Right lung (tissue), 5 donors: Measurements from ENCODE around the gene RAB7B. TPM values are rescaled to one million over a fixed set of nuclear protein-coding genes. Genes with fewer than 3 reads are reported as not detected.

ENCODE experiments used
- DNase-seq, 2 donors: peaks; one replicate each; pipeline ENCODE4 v3.0.0-alpha.2; 2013
- polyA plus RNA-seq, 5 donors: library from polyadenylated mRNA; unstranded; fragments of 120-200 nt; gene quantifications; one replicate each; pipeline versions ENCODE4 v1.2.1 to v1.2.3, GENCODE V29; 2013; ENCODE audit warnings: inconsistent platforms in 1 of 5, low replicate concordance in 1 of 5; ENCODE audit not compliant: insufficient read length in 5 of 5, insufficient read depth in 1 of 5

The RAB7B gene
- polyA plus RNA-seq, 5 donors: 2.8 to 4.9 (median 3.7) TPM

DNA sequence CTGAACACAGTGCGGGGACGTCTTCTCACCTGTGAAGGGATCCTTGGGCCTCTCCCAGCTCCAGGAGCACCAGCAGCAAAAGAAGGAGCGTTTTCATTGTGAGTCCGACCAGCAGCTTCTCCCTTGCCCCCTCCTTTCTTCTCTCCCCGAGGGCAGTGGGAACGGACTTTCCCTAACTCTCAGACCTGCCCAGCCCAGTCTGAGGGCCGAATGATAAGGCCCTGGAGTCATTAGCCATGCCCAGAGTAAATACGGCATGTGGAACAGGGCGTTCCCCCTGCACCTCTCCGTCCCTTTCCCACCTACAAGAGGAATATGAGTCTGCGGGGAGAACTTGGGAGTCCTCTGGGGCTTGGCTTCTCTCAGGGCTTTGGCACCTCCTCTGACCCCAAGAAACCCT lies 20.5 kb upstream of the RAB7B start, which contains the start of gene CTSE:
Gene CTSE, minus strand, starts transcription at position 201 of the 400 bp plus-strand sequence. Its CDS starts 104 bp downstream, at position 97.
- no peak for DNase-seq

DNA sequence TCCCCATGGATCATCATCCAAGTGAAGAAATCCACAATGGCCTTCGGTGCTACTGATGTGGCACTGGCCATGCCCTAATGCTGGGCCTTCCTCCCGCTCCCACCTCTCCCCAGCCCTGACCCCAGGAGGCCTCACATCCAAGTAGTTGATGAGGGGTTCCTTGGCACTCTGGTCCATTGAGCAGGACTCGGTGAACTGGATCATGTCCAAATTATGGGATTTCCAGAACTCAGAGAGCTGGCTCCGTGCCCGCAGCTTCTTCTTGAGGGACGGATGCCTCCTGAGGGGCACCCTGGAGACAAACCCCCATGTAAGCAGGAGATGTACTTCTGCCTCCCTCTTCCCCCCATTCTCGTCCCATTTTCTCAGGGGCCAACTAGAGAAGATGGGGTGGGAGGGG lies 19.6 kb upstream of the RAB7B start:
- no peak for DNase-seq

DNA sequence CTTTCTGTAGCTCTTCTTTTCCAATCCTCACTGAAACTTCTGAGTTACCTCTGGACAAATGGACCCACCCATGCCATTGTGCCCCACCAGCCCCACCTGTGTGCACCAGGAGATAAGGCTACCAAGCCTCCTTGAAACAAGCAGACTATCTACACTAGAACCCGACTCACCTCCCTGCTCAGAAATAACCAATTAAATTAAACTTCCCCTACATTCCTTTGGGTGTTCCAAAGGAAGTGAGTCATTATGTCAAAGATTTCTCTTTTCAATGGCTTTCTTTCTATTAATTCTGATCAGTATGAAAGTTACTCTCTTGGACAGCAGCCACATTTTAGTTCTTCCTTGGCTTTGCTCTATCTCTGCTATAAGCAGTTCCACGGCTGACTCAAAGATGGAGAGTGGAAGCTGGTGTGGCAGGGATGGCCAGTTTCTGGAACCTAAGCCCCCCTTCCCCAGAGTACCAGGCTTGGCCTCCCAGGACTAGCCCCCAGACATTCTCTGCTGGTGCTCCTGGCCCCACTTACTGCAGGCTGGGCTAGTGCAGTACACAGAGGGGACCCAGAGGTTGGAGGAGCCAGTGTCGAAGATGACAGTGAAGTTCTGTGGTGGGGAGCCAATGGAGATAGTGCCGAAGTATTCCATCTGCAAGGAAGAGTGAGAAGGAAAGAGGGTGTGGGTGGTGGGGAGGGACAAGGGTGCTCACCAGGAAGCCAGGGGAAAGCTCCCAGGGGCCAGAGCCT lies 18.6 kb upstream of the RAB7B start:
- no peak for DNase-seq

DNA sequence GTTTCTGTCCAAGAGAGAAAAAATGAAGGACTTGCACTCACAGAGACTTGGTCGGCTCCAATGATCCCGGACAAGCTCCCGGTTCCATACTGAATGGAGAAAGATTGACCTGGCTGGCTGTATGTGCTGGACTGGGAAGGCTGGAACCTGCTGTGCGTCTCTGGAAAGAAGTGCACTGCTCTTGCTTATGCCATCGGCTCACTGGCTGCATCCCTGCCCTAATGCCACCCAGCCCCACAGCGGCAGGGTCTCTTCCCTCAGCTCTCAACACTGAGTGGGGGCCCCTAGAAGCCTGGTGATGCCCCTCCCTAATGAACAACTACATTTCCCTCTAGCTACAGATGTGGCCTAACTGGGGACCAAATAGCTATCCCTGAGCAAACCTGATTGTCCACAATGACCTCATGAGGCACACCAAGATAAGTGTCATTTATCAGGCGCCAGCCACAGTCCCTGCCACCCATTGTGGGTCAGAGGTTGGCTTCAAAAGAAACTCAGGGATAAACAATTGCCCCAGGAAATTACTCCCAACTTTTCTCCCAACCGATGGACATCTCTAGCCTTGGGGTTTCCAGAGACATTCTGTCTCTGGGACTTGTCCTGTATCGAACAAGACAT lies 17.9 kb upstream of the RAB7B start:
- DNase-seq: no peak

DNA sequence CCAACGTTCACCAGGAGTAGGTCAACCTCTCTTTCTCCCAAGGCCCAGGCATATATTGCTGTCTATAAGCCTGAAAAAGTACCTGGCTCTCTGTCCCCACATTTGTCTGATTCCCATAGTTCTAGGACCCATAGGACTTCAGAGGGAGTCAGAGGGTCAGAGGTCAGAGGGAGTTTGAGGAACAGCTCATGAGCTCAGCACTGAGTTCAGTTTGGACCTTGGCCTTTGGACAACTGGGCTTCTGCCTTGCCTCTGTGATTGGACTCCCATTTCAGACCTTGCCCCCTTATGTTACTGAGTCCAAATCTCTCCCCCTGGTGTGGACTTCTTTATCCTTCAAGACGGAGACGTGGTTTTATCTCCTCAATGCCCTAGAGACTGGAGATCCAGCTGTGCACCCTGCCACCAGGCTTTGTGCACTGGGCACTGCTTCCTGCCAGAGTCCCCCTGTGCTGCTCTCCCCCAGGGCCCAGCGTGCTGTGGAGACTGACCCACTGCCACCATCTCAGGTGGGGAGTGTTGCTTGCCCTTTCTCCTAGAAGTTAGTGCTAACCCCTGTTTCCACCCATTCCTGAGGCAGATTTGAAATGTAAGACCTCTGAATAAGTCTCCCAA lies 17.3 kb upstream of the RAB7B start:
- DNase-seq: no peak

DNA sequence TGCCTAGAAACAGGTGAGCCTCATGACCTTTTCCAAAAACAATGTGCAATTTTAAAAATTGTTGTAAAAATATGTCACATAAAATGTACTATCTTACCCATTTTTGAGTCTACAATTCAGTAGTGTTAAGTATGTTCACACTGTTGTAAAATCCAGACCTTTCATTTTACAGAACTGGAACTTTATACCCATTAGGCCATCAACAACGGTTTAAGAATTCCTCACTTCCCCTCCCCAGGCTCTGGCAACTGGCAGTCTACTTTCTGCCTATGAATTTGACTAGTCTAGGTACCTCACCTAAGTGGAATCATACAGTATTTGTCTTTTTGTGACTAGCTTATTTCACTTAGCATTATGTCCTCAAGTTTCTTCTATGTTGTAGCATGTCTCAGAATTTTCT lies 11.9 kb upstream of the RAB7B start:
- no peak for DNase-seq

DNA sequence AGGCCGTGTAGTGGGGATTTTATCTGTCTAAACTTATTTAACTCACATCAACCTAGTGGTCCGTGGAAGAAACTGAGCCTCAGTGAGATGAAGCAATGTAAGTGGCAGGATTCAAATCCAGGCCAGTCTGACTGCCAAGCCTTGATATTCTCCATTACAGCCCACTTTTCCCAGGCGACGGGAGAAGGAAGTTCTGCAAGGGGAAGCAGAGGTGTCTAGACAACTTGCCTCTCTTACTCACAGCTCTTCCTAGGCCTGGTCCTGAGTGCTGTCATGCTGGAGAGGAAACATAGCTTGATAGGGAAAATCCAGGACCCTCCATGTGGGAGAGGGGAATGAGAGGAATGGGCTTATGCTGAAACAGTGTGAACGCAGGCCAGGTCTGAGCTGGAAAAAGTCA lies 11.4 kb upstream of the RAB7B start:
- DNase-seq: no peak

DNA sequence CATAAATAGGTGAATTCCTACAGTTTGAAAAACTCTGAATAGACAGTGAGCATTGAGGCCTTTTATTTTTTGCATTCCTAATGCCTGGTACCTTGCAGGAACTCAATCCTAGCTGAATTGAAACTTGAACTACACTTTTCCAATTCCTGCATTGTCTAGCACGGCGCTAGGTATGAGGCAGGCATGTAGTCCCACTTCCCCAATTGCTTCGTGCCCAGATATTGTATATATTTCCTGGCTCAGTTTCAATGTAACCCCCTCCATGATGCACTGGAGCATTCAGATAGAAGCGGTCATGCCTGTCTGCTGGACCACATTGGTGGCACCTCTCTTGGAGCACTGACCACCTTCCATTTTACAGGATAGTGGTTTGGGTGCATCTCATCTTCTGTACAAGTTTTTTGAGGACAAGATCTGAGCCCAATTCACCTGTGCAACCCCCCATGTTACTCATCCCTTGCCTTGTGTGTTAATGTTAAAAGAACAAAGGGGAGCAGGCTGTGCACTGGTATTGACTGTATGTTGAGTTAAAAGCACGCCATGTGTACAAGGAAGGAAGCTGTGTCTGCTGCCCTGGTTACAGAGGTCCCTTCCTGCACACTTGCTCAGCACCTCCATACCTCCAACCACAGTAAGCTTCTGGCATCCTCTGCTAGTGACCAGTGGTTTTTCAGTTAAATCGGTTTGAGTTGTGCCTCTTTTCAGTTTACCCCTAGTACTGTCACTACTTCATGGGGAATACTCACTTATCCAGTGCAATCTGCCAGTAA lies 10.0 kb upstream of the RAB7B start:
- DNase-seq: no peak

DNA sequence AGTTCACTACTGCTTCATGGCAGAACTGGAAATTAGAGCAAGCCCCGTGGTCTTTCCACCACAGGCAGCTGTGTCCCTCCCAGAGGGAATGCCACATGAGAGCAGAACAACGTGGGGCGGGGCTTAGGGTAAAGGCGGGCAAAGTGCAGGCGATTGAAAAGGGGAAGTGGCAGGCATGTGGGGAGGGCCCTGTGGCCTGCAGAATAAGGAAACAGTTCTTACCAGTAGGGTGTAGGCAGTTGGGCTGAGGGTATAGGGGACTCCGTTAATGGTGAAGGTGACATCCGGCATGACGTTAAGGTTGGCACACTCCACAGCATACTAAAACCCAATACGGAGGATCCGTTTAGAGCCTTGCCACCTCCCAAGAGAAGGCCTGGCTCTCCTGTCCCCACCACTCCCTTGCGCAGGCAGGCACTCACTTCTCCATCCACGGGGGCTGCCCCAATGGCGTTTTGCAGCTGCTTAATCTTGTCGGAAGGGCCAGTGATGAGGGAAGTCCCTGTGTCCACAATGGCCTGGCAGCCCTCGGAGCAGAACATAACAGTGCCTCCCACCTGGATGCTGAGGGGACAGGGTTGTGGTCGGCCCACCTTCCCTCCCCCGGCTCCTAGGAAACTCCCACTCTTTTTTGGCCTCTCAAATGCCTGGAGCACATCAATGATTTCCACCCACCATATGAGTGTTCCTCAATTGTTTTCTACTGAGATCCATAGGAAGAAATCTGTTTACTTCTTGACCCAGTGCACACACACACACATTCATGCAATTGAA lies 9.1 kb upstream of the RAB7B start:
- no peak for DNase-seq

DNA sequence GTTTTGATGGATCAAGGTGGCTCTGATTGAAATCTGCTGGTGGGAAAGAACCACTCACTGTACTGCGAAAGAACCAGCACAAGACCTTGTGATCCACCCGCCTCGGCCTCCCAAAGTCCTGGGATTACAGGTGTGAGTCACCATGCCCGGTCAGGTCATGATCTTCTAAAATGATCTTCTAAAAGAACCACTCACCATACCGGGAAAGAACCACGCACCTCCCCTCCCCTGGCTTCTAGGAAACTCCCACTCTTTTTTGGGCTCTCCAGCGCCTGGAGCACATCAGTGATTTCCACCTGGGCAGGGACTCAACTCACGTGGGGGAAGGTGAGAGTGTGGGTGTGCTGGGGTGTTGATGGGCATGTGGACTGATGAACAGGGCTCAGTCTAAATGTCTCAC lies 7.9 kb upstream of the RAB7B start:
- DNase-seq: no peak

DNA sequence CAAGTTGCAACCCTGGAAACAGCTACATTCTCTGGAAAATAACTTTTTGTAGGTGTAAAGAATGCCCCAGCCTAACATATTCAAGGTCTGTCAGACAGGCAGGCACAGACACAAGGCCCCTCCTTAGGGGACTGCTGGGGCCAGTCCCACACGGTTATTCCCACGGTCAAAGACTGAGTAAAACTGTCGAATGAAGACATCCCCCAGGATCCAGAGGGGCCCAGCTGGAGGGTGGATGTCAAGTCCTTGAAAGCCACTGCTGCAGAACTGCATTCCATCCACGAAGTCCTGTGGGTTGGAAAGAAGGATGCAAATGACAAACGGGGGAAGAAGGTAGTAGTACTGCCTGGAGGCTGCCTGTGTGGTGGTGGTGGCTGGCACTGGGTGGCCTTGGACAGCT lies 6.9 kb upstream of the RAB7B start:
- DNase-seq: no peak

DNA sequence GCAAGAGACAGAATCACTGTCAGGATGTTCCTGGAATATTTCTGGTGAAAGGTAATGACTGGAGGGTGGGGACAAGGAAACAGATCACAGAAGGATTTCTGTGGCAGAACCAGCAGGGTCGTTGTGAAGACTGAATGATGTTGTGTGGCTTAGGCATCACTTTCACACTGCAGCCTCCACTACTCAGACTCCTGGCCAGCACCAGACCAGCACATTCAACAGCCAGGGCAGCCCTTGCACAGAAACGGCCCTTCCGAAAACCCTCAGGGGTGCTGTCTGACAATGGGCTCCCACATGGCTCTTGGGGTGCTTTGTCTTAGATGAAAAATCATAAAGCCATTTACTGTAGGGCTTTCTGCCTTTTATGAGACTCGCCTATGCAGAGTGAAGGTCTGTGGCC lies 3.8 kb upstream of the RAB7B start:
- DNase-seq: no peak

DNA sequence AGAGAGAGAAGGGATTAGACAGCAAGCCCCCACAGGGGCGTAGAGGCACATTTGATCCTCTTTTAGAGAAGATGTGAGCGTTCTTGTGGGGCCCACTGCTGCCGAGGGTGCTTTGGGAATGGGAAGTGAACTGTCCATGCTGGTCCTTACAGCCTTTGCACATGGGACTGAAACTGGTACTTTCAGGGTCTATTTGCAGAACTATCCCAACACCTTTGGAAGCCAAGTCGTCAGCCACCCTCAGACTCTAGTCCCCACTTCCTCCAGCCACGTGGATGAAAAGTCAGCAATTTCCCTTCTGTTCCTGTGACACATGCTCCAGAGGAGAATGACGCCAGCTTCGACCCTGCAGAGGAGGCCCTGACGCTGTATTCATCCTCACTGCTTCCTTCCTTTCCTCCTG lies 2.6 kb upstream of the RAB7B start:
- no peak for DNase-seq

DNA sequence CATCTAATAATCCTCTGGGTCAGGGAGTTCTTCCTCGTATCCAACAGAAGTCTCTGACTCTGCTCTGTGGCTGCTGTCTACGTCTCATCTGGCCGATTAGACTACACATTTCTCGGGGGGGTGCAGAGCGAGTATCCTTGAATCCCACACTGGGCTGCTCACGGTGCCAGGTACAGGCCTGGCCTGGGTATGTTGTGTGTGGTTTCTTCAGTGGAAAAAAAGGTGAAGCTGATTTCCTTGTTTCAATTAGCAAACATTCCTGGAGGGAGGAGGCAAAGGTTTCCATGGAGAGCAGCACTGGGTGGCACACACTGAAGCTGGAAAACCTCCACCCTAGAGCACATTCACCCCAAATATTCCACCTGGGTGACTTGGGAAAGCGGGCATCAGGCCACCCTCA lies 2.0 kb upstream of the RAB7B start:
- no peak for DNase-seq

DNA sequence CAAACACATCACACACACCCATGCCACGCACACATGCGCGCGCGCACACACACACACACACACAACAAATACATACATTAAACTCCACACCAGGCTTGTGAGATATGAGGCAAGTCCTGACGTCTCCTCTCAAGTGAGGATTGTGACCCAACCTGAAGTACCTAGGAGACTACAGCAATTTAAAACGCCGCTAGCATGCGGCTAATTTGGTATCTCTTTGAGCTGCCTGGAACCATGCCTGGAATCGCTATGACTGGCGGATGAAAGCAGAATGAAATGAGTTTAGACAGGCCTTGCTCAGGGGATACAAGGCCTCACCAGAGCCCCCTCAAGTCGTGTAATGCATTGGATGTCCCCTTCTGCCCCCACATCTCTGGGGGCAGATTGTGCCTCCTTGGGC lies 1.6 kb upstream of the RAB7B start:
- no peak for DNase-seq

DNA sequence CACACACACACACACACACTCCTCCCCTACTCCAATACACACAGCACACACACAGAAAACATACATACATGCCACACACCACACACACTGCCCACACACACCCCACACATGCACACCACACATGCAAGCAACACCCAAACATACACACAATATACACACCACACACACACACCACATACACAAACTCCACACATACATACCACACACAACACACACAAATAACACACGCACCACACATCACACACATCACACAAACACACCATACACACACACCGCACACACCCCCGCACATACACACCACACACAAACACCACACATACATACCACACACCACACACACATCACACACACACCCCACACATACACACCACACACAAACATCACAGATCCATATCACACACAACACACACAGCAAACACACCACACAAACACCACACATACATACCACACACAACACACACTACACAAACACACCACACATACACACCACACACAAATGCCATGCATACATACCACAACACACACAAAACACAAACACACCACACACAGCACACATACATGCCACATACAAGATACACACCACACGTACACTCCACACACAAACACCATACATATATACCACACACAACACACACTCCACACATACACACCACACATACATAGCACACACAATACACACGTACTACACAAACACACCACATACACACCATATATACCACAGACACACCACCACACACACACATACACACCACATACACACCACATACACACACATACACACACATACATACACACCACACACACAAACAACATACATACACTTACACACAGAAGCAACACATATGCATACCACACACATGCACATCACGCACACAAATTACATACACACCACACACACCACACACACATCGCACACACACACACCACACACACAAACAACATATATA lies 932 bp upstream of the RAB7B start:
- no peak for DNase-seq

DNA sequence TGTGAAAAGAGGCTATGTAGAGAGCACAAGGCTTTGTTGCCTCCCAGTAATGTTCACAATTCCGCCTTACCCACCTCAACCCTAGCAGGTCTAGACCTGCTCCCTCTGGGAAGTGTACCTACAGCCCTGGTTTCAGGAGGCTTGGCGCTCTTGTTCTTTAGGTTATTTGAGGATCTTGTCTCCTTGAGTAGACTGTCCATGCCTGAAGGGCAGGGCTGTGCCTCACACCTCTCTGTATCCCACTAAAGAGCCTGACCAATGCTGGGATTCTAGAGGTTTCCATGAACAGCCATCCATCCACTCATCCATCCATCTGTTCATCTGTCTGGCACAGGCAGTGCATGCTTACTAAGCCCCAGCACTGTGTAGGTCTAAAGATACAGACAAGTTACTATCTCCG lies 1.0 kb downstream of the RAB7B start:
- no peak for DNase-seq

DNA sequence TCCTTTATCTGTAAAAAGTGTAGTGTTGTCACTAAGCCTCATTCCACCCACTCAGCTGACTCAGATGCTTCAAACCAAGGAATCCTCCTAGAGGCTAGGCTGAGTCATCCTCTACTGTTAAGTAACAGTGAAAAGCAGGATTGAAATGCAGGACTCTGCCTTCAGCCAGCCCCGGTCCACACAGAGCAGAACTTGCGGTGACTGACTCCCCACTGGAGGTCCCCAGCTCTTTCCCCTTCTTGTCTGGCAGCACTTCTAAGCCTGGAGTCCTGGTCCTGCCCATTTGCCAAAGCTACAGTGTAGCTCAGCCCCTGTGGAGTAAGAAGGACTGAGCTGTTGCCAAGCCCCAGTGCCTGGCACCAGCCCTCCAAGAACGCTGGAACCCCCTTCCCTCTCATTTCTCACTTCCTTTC lies 1.7 kb downstream of the RAB7B start:
- DNase-seq: no peak

DNA sequence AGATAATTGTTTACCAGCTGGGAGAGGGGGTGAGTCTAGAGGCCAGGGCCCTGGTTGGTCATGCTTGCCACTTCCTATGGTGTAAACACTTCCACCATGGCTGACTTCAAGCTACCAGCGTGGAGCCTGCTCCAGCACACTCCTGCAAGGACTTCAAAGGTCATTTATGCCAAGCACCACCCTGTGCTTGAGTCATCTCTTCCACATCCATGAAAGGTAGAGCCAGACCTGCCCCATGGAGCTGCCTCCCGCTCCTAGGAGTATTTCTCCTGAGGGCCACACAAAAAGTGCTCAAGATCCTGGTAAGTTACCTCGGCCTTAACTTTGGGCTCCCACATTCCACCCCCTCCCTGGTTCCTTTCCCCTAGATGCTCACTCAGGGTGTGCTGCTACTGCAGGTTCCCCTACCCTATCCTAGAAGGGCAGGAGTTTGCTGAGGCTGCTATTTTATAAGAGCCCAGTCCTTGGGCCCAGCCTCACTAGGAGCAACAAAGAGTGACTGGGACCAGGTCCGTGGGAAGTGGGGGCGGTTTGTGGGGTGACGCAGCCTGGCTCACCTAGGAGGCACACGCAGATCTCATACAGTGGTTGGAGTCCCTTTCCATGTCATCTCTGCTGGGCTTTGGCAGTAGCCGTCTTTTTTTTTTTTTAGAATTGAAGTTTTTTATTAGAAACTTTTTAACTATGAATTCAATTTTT lies 2.4 kb downstream of the RAB7B start:
- no peak for DNase-seq
